Dermis blood vessel endothelial cell (primary cell): ENCODE data around the gene GAGE10. TPM values are rescaled to one million over a fixed set of nuclear protein-coding genes. Genes with fewer than 3 reads are reported as not detected.
"Not testable (repeated sequence)": the region's sequence is repeated elsewhere in the genome, so short reads cannot be mapped to it uniquely, and the experiment has no call there.

Source experiments
- DNase-seq: peaks from one replicate; pipeline ENCODE4 v3.0.0; 2010
- total RNA-seq: library from RNA; depleted of rRNA; stranded (reverse); fragments of >200 nt; gene quantifications from 2 replicates; pipeline ENCODE4 v1.2.3, GENCODE V29; 2014

The GAGE10 gene
- total RNA-seq, 1 donor from 2014 or later: not detected

- no peak for DNase-seq
These were observed 26.5 kb upstream of the GAGE10 start for GRCh38 chrX:49276671-49277534.

GRCh38 chrX:49277535-49277830, 26.0 kb upstream of the GAGE10 start:
- no peak for DNase-seq

DNA sequence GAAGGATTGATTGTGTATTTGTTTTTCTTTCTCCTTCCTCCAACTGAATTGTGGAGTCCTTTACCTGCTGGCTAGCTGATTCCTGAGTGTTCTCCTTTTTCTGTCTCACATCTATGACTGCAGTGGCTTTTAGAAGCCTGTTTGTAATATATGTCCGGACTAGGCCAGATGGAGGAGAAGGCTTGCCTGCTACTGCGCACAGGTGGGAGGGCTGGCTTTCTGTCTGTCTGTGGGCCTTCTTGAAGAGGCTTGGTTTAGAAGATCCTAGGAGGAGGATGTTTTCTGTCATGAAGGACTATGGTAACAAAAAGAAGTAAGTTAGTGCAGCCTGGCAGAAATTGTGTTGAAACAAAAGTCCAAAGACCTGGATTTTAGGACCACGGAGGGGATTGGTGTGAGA, 25.4 kb upstream of the GAGE10 start:
- no peak for DNase-seq

DNA sequence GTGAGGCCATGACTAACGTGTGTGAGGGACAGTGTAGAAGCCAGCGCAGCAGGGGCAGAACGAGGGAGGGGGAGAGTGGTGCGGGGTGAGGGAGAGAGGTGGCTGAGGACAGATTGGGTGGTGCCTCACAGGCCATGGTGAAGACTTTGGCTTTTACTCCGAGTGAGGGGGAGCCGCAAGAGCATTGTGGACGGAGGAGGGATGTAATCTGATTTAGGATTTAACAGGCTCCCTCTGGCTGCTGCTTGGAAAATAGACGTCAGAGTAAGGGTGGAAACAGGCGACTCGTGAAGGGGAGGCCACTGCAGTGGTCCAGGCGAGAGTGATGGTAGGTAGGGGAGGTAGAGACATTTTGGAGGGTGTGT, 20.8 kb upstream of the GAGE10 start:
- DNase-seq: peak; percentile 8

- DNase-seq: no peak
These were observed 19.2 kb upstream of the GAGE10 start for GRCh38 chrX:49284212-49284611.

DNA sequence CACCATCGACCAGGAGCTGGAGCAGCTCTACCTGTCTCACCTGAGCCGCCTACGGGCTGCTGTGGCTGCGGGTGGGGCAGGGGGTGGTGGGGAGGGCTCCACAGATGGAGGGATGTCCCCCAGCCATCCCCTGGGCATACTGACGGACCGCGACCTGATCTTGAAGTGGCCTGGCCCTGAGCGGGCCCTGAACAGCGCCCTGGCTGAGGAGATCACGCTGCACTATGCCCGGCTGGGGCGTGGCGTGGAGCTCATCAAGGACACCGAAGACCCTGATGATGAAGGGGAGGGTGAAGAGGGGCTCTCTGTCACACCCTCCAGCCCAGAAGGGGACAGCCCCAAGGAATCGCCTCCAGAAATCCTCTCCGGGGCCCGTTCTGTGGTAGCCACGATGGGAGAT, 17.3 kb upstream of the GAGE10 start:
- DNase-seq: no peak

DNA sequence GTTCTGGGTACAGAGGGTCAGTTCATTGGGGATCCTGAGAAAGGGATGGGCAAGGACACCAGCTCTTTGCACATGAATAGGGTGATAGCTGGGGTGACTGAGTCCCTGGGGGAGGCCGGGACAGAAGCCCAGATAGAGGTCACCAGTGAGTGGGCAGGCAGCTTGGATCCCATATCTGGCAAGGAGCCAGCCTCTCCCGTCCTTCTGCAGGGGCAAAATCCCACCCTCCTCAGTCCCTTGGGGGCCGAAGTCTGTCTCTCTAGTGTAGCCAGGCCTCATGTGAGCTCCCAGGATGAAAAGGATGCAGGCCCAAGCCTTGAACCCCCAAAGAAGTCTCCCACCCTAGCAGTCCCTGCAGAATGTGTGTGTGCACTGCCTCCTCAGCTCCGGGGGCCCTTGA, 16.9 kb upstream of the GAGE10 start:
- no peak for DNase-seq

DNA sequence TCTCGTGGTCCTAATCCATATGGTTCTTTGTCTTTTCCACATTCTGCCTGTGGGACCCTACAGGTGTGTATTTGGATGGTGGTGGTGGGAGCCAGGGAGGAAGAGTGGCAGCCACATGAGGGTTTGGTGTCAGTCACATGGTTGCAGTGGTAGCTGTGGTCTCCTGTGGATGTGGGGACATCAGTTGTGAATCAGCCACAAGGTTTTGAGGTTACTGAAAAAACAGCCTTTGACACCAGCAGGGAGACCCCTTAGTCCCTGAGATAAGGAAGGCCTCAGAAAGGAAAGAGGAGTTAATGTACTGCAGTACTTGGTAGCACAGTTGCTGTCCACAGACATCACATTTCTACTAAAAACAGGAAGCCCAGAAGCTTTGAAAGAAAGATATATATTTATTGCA, 15.8 kb upstream of the GAGE10 start:
- no peak for DNase-seq

- DNase-seq: no peak
These were observed 13.2 kb upstream of the GAGE10 start for GRCh38 chrX:49290215-49290614.

DNA sequence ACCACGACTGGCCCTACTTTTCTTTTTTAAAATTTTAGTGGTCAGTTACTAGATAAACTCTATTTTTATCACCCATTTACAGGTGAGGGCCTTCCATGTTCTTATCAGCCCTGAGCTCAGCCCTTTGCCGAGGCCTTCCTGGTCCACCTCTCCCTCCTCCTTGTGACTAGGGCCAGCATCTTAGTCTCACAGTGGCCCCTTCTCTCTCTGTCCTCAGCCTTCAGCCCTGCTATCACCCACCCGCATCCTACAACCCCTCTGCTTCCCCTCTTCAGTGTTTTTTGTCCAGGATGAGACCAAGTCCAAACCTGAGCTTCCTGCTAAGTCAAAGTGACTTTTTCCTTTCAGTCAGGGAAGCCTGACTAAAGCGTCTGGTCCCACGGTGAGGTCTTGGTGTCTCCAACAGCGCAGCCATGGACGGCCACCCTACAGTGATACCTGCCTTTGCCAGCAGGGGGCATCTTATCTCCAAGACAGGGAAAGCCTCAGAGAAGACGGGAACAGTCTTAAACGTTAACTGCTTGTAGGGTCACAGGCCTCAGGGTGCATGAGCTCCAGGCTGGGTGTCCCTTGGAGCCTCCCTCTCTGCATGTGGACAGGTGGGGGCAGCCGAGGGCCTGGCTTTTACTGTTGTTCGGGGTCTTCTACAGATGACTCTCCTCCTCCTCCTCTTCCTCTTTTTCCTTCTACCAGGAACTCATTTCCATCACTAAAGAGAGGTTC, 11.7 kb upstream of the GAGE10 start:
- DNase-seq: peak; percentile 67

DNA sequence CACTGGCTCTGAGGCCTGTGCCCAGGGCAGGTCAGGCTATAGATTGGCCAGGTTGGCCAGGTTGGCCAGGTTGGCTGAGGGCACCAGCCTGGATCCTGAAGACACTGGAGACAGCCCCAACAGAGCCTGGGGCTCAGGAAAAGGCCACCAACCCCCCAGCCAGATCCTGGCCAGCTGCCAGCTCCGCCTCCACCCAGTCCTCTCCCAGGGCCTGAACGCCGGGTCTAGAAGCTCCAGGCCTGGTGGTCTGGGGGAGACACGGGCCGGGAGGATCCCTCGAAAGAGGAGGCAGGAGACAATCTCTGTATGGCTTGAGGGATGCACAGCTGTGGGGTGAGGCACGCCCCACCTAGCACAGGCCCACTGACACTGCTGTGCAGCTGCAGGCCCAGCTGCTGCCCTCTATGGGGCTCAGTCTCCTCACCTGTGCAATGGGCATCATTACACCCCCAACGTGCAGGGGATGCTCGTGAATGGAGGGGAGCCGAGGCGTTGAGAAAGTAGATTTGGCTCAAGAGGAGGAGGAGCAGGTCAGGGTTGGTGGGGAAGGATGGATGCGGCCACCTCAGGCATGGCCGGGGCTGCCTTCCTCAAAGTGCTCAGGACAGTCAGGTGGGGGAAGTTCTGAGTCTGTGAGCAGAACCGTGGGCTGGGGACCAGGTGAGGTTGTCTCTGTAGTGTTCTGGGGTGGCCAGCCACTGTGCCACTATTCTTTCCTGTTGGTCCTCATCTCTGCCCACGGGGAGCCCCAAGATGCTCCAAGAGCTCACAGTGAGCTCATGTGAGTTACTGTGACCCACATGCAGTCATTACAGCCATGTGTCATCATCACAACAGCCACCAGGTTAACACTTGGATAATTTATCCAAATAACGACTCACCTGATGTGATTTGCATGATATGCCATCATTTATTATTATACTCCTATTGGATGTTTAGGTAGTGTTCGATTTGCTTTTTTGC, 10.8 kb upstream of the GAGE10 start:
- no peak for DNase-seq

GRCh38 chrX:49299293-49299692, 4.2 kb upstream of the GAGE10 start:
- not testable (repeated sequence) for DNase-seq

- no peak for DNase-seq
These were observed 2.7 kb upstream of the GAGE10 start for GRCh38 chrX:49300703-49301102.

- DNase-seq: not testable (repeated sequence)
These were observed 4.3 kb downstream of the GAGE10 start for GRCh38 chrX:49307775-49308174.

- peak; percentile 2 for DNase-seq
These were observed 5.3 kb downstream of the GAGE10 start for GRCh38 chrX:49308604-49309269.

GRCh38 chrX:49309401-49309981, 6.0 kb downstream of the GAGE10 start:
- peak; percentile 9 for DNase-seq

GRCh38 chrX:49310371-49310770, 6.9 kb downstream of the GAGE10 start:
- DNase-seq: no peak

- no peak for DNase-seq
These were observed 8.7 kb downstream of the GAGE10 start for GRCh38 chrX:49312176-49312575.

DNA sequence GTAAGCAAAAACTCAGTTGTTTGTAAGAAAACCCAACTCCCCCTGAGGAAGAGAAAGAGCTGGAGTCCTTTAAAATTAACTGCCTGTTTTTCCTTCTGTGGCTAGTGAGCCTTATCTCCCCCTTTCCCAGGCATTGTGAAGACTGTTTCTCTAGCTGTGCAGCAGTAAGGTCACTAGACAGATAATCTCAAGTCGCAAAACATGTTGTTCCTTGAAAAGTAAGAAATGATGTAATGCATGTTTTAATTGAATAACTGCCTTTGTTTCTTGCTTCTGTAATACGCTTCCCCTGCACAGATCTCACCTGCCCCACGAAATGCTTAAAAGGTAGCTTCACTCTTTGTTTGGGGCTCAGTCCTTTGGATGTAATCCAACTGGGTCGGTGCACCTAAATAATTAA, 12.6 kb downstream of the GAGE10 start:
- no peak for DNase-seq

- not testable (repeated sequence) for DNase-seq
These were observed 18.3 kb downstream of the GAGE10 start, which contains the start of gene GAGE12J for GRCh38 chrX:49321737-49322136. GAGE12J (plus strand) TSS chrX:49322037; CDS start chrX:49323194, 1,157 bp downstream.

DNA sequence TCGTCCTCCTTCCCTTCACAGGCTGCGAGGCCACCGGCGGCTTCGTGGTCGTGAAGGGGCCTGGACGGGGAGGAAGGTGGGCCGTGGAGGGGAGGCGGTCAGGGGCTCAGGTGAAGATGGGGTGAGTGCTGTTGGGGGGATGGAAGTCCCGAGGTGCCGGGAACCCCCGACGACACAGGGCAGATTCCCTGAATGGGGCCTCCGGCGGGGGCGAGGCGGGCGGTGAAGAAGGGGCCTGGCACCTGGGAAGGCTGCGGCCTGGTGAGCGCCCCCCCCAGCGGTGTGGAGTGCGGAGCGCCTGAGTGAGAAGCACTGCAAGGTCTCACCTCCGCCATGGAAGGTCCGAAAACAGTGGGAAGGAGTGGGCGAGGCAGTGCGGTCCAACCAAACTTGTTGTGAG, 18.8 kb downstream of the GAGE10 start:
- DNase-seq: not testable (repeated sequence)

GRCh38 chrX:49323735-49324134, 20.3 kb downstream of the GAGE10 start:
- DNase-seq: not testable (repeated sequence)
